Ishikawa (cell line): ENCODE data around the gene PARP11.

ENCODE experiments used
- CEBPB ChIP-seq: IDR thresholded peaks from 2 replicates; pipeline ENCODE4 v1.6.1; 2012
- CREB1 ChIP-seq: IDR thresholded peaks from 2 replicates; pipeline ENCODE4 v1.6.1; 2012; ENCODE audit warnings: low read depth
- EGR1 ChIP-seq: IDR thresholded peaks from 2 replicates; pipeline ENCODE4 v1.6.1; 2012
- EP300 ChIP-seq: IDR thresholded peaks from 2 replicates; pipeline ENCODE4 v1.6.1; 2012; ENCODE audit warnings: borderline replicate concordance
- FOXM1 ChIP-seq: IDR thresholded peaks from 2 replicates; pipeline ENCODE4 v1.6.1; 2012; ENCODE audit warnings: low read depth, borderline replicate concordance
- MAX ChIP-seq: IDR thresholded peaks from 2 replicates; pipeline ENCODE4 v1.6.1; 2012
- NFIC ChIP-seq: IDR thresholded peaks from 2 replicates; pipeline ENCODE4 v1.6.1; 2012
- RAD21 ChIP-seq: IDR thresholded peaks from 2 replicates; pipeline ENCODE4 v1.6.1; 2012; ENCODE audit warnings: low read depth
- REST ChIP-seq: IDR thresholded peaks from 2 replicates; pipeline ENCODE4 v1.6.1; 2012; ENCODE audit warnings: low read depth, mild to moderate bottlenecking
- TAF1 ChIP-seq: IDR thresholded peaks from 2 replicates; pipeline ENCODE4 v1.6.1; 2012; ENCODE audit warnings: low read depth, mild to moderate bottlenecking
- TCF12 ChIP-seq: IDR thresholded peaks from 2 replicates; pipeline ENCODE4 v1.6.1; 2012; ENCODE audit warnings: low read depth
- TEAD4 ChIP-seq: IDR thresholded peaks from 2 replicates; pipeline ENCODE4 v1.6.1; 2012
- YY1 ChIP-seq: IDR thresholded peaks from 2 replicates; pipeline ENCODE4 v1.6.1; 2012; ENCODE audit warnings: low read depth
- ZBTB7A ChIP-seq: IDR thresholded peaks from 2 replicates; pipeline ENCODE4 v1.6.1; 2012; ENCODE audit warnings: low read depth
- TF ChIP-seq, protein P1 (sequence below): IDR thresholded peaks from 2 replicates; pipeline ENCODE4 v1.6.1; 2012

Gene PARP11, protein sequence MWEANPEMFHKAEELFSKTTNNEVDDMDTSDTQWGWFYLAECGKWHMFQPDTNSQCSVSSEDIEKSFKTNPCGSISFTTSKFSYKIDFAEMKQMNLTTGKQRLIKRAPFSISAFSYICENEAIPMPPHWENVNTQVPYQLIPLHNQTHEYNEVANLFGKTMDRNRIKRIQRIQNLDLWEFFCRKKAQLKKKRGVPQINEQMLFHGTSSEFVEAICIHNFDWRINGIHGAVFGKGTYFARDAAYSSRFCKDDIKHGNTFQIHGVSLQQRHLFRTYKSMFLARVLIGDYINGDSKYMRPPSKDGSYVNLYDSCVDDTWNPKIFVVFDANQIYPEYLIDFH

DNA sequence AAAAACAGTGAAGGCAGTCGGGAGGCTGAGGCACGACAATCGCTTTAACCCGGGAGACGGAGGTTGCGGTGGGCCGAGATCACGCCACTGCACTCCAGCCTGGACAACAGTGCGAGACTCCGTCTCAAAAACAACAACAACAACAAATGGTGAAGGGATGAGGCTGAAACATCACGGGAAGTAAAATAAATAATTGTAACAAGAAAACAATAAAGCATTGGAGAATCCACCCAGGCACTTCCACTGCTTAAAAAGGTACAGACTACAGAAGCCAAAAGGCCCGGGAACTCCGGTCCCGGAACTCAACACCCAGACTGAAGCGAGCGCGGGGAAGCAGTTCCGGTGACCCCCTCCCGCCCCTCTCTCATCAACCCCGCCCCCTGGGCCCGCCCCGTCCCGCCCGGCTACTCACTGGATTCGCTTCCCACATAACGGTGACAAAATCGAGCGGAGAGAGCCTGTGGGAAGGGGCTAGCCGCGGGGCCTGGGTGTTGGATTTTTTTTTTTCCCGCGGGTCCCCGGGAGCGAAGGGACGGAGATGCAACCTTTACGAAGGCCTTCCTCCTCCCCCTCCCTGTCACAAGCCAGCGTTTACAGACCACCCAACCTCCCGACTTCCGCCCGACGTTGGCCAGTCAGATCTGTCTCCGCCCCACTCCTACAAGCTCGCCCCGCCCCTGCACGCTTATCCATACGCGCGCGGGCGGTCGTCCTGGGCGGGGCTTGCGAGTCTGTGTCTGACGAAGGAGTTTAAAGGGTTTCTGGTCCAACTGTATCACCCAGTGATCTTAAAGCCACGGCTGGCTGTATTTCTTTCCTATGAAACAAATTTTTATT, at the start of gene PARP11:
PARP11 (minus strand) TSS at position 600 of the 837 bp plus-strand sequence; CDS start at position 430, 170 bp downstream.
- TF ChIP-seq, protein P1, sequence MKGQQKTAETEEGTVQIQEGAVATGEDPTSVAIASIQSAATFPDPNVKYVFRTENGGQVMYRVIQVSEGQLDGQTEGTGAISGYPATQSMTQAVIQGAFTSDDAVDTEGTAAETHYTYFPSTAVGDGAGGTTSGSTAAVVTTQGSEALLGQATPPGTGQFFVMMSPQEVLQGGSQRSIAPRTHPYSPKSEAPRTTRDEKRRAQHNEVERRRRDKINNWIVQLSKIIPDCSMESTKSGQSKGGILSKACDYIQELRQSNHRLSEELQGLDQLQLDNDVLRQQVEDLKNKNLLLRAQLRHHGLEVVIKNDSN: no peak
- TF ChIP-seq RAD21 (no peak), CEBPB (no peak), FOXM1 (no peak), TAF1 (no peak), TCF12 (peak; percentile 27; the same call in 1 of the 2 replicates), CREB1 (peak; percentile 48), EGR1 (0 out of 2 replicates have a peak, but pooled peaks have one; percentile 21), MAX (no peak), TEAD4 (no peak), ZBTB7A (no peak), NFIC (no peak), REST (no peak), EP300 (peak; percentile 34; the same call in 1 of the 2 replicates), YY1 (no peak)

- no peak for TF ChIP-seq TCF12
- TF ChIP-seq EGR1: no peak
- no peak for TF ChIP-seq ZBTB7A
- no peak for TF ChIP-seq CEBPB
These were observed 48.8 kb upstream of the PARP11 start for GRCh38 chr12:3922033-3922432.

GRCh38 chr12:3921526-3921925, 48.3 kb upstream of the PARP11 start:
- no peak for TF ChIP-seq NFIC
- no peak for TF ChIP-seq MAX
- TF ChIP-seq TAF1: no peak
- TF ChIP-seq, protein P1: no peak
- TF ChIP-seq ZBTB7A: no peak
- no peak for TF ChIP-seq EP300
- TF ChIP-seq RAD21: no peak
- no peak for TF ChIP-seq CREB1
- TF ChIP-seq CEBPB: no peak
- TF ChIP-seq EGR1: no peak
- TF ChIP-seq FOXM1: no peak
- TF ChIP-seq TCF12: no peak
- no peak for TF ChIP-seq REST
- TF ChIP-seq TEAD4: no peak
- no peak for TF ChIP-seq YY1

GRCh38 chr12:3921151-3921471, 47.9 kb upstream of the PARP11 start:
- TF ChIP-seq NFIC: no peak
- TF ChIP-seq, protein P1: no peak
- TF ChIP-seq FOXM1: no peak
- no peak for TF ChIP-seq TEAD4
- no peak for TF ChIP-seq MAX
- TF ChIP-seq EP300: no peak
